ENCODE data around the gene CIAO2A.

GRCh38 chr15:64034519-64034918 is 59.1 kb downstream of the CIAO2A start:
- TF ChIP-seq CTCF (IDR thresholded peaks at IDR 0.05): no peak
- TF ChIP-seq POLR2A (IDR thresholded peaks at IDR 0.05): no peak
- no peak for TF ChIP-seq EP300 (IDR thresholded peaks at IDR 0.05)

Measured in tibial nerve (tissue), 4 donors.